ENCODE results near the gene SPATS2. TPM values are rescaled to one million over a fixed set of nuclear protein-coding genes. Genes with fewer than 3 reads are reported as not detected.

Gene SPATS2
- total and polyA plus RNA-seq, 2 donors (not counting 1 experiment from before 2014, with no cell fraction given): 11.3 to 21.5 TPM

DNA sequence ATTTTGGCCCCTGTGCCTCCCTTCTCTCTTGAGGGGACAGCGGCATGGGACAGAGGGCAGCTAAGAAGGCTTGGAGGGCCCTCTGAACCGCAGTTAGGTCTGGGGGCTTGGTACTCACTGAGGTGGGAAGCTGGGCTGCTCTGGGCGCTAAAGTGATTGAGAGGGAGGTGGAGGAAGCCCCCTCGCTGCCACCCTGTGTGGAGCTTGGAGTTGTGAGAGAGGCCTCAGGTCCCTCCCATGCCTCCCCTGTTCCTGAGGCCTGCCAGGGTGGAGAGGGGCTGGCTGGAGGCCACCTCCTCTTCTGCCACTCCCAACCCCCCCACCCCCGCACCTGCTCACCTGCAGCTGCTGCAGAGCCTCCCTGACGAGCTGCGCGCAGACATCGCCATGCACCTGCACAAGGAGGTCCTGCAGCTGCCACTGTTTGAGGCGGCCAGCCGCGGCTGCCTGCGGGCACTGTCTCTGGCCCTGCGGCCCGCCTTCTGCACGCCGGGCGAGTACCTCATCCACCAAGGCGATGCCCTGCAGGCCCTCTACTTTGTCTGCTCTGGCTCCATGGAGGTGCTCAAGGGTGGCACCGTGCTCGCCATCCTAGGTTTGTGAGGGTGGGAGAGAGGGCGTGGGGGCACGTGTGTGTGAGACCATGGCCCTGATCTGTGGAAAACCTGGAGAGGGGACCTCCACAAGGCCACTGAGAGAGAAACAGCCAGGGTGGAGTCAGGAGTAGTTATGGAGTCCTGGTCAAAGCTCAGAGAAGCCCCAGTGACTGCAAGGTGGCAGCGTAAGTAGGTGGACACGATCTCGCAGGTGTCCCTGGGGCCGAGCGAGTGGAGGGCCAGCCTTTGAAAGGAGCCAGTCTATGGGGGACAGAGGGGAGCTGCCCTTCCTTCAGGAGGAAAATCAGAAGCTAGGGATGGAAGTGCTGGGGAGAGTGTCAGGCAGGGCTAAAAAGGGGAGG is 182.8 kb downstream of the SPATS2 start:
- Histone ChIP-seq H3K9me3 (ENCODE audit: control extremely low read depth in 1 of 3, control insufficient read depth in 2 of 3, insufficient read depth in 1 of 3, low read length in 2 of 3) (no peaks in the 10 kb centered on the region), H3K27me3 (replicated peaks in 1 of 4; ENCODE audit: control extremely low read depth in 1 of 4, control insufficient read depth in 3 of 4, insufficient read depth in 4 of 4, low read length in 3 of 4) (peaks cover 0 to 43% (median 14%) of the 10 kb centered on the region in 4 experiments), H3K27ac (ENCODE audit: low read length in 2 of 2) (no peak overlapping the region), H4K20me1 (ENCODE audit: control insufficient read depth, insufficient read depth, low read length, poor library complexity, severe bottlenecking) (no peaks in the 10 kb centered on the region), H3K9ac (ENCODE audit: low read length) (no peak overlapping the region), H3K4me1 (ENCODE audit: control insufficient read depth in 2 of 2, insufficient read depth in 2 of 2, low read length in 2 of 2) (peaks cover 13 to 15% of the 10 kb centered on the region in 2 donors), H2AFZ (ENCODE audit: insufficient read depth, low read depth, low read length, poor library complexity, severe bottlenecking) (no peak overlapping the region), H3K79me2 (ENCODE audit: control insufficient read depth, insufficient read depth, low read length) (no peaks in the 10 kb centered on the region), H3K36me3 (replicated peaks in 1 of 2; ENCODE audit: control extremely low read depth in 1 of 2, control insufficient read depth in 1 of 2, extremely low read depth in 1 of 2, insufficient read depth in 2 of 2, low read length in 1 of 2) (no peaks in the 10 kb centered on the region), H3K4me3 (ENCODE audit: control extremely low read depth in 1 of 5, extremely low read depth in 1 of 5, insufficient read depth in 1 of 5, low read depth in 2 of 5, low read length in 4 of 5) (peak overlapping the region in 1 of 5 experiments; percentile 49), H3K4me2 (replicated peaks; ENCODE audit: low read depth, low read length, poor library complexity, severe bottlenecking) (peak overlapping the region; percentile 85)
- WGBS (ENCODE audit: insufficient coverage): 89% methylated on average over 21 of the region's 28 CpGs
- H3K4me3 Mint-ChIP-seq: peak overlapping the region; percentile 87
- DNase-seq: peak; percentile 9
- H3K9me3 Mint-ChIP-seq (ENCODE audit: insufficient read depth): no peaks in the 10 kb centered on the region
- no peak overlapping the region for H3K27ac Mint-ChIP-seq
- CTCF ChIA-PET: interaction anchor here (0.6 to 5.4 kb wide), 7 partner anchors 31 to 708 kb away, joined by 3 to 38 read pairs (median 3); no protein-coding TSS in a partner anchor
- POLR2A ChIA-PET: no interaction called here
- peaks cover 8% of the 10 kb centered on the region for H3K4me1 Mint-ChIP-seq
- TF ChIP-seq, protein P1, sequence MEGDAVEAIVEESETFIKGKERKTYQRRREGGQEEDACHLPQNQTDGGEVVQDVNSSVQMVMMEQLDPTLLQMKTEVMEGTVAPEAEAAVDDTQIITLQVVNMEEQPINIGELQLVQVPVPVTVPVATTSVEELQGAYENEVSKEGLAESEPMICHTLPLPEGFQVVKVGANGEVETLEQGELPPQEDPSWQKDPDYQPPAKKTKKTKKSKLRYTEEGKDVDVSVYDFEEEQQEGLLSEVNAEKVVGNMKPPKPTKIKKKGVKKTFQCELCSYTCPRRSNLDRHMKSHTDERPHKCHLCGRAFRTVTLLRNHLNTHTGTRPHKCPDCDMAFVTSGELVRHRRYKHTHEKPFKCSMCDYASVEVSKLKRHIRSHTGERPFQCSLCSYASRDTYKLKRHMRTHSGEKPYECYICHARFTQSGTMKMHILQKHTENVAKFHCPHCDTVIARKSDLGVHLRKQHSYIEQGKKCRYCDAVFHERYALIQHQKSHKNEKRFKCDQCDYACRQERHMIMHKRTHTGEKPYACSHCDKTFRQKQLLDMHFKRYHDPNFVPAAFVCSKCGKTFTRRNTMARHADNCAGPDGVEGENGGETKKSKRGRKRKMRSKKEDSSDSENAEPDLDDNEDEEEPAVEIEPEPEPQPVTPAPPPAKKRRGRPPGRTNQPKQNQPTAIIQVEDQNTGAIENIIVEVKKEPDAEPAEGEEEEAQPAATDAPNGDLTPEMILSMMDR (IDR thresholded peaks at IDR 0.05): no peak
- no peak for TF ChIP-seq EZH2 (IDR thresholded peaks at IDR 0.05; ENCODE audit: borderline replicate concordance, insufficient read depth, low read depth, low read length, poor library complexity, severe bottlenecking)
- H3K27me3 Mint-ChIP-seq: peaks cover 27% of the 10 kb centered on the region
- no peak for ATAC-seq (ENCODE audit: low read depth)
- intact Hi-C loops (cut with micrococcal nuclease): loop anchor here (5.0 kb wide), 1 partner anchor 157 kb away; the partner anchor contains the start of gene FMNL3
